HCT116 (cell line): Measurements from ENCODE around the gene TMEM135. TPM values are rescaled to one million over a fixed set of nuclear protein-coding genes. Genes with fewer than 3 reads are reported as not detected.
"Not testable (repeated sequence)": the region's sequence is repeated elsewhere in the genome, so short reads cannot be mapped to it uniquely, and the experiment has no call there.

Experiments used
- ATAC-seq: fragments of 200-7000 bp; cut with Tn5 transposase; 2 replicates; pipeline ENCODE4 v1.9.1; 2020; ENCODE audit warnings: mild to moderate bottlenecking, moderate library complexity
- BruUV-seq: library from RNA; stranded (reverse); fragments of 400-500 nt; replicated peaks from 2 replicates; lab custom pipeline; 2021; lab: Mats Ljungman, UMichigan
- CTCF ChIA-PET: fragments of 300-600 bp; sonication (Branson Sonifier 250); formaldehyde crosslinking; loops from one replicate; lab custom pipeline; 2021; ENCODE audit warnings: antibody characterized with exemption; lab: Charles Lee
- POLR2A ChIA-PET: fragments of 300-600, 350-600 bp; sonication (Branson Sonifier 250); formaldehyde crosslinking; loops from one replicate; lab custom pipeline; 2021; ENCODE audit warnings: antibody characterized with exemption; lab: Charles Lee
- RAD21 ChIA-PET, 2 experiments: fragments of 300-600 bp; sonication (Branson Sonifier 250); formaldehyde crosslinking; loops; one replicate each; lab custom pipeline; 2023; ENCODE audit warnings: low total read pairs in 2 of 2; ENCODE audit not compliant: uncharacterized antibody in 2 of 2, unreplicated experiment in 2 of 2, low non-redundant PET in 1 of 2; lab: Charles Lee
- DNase-seq: peaks from one replicate; pipeline ENCODE4 v3.0.0-alpha.2; 2010; ENCODE audit warnings: low read depth, low spot score
- H2AFZ ChIP-seq: fragments of 200-600 bp; shearing (Covaris generic), sonication (generic); 2 replicates; pipeline ENCODE4 v1.6.1; 2017; ENCODE audit warnings: low read depth, mixed run types, mixed read lengths, antibody characterized with exemption, low read length; ENCODE audit not compliant: poor library complexity, severe bottlenecking
- H3K27ac ChIP-seq: 2 replicates; pipeline ENCODE4 v1.5.1; 2012; ENCODE audit warnings: low read depth, low read length
- H3K27me3 ChIP-seq: fragments of 200-600 bp; sonication (generic); 2 replicates; pipeline ENCODE4 v1.6.1; 2016; ENCODE audit warnings: mixed run types, low read length, mixed read lengths; ENCODE audit not compliant: insufficient read depth
- H3K36me3 ChIP-seq, 2 experiments: fragments of 200-500 bp in 1 of 2; fragments of 200-600 bp in 1 of 2; sonication (Bioruptor generic) in 1 of 2; sonication (generic) in 1 of 2; 2 replicates each; pipeline versions ENCODE4 v1.5.1 to v1.6.1; 2014 to 2016; ENCODE audit warnings: low read length in 2 of 2, inconsistent platforms in 1 of 2, mixed read lengths in 1 of 2, mixed run types in 1 of 2; ENCODE audit not compliant: insufficient read depth in 2 of 2, control insufficient read depth in 1 of 2
- H3K4me1 ChIP-seq, 2 experiments: fragments of 200-600 bp in 1 of 2; sonication (generic) in 1 of 2; 2 replicates each; pipeline versions ENCODE4 v1.5.1 to v1.6.1; 2012 to 2017; ENCODE audit warnings: low read length in 2 of 2, inconsistent platforms in 1 of 2, mild to moderate bottlenecking in 1 of 2, mixed read lengths in 1 of 2, mixed run types in 1 of 2, moderate library complexity in 1 of 2; ENCODE audit not compliant: insufficient read depth in 2 of 2, control insufficient read depth in 1 of 2
- H3K4me2 ChIP-seq: fragments of 200-600 bp; sonication (generic); 2 replicates; pipeline ENCODE4 v1.6.1; 2017; ENCODE audit warnings: mixed run types, low read length, mixed read lengths
- H3K4me3 ChIP-seq, 2 experiments: fragments of 200-600 bp in 1 of 2; sonication (generic) in 1 of 2; replicated peaks in 1 of 2; 2 replicates each; pipeline ENCODE4 v1.5.1; 2011 to 2016; ENCODE audit warnings: low read length in 2 of 2, control low read depth in 1 of 2, low read depth in 1 of 2, mild to moderate bottlenecking in 1 of 2, mixed read lengths in 1 of 2, mixed run types in 1 of 2
- H3K79me2 ChIP-seq: fragments of 200-600 bp; sonication (generic); 2 replicates; pipeline ENCODE4 v1.6.1; 2017; ENCODE audit warnings: mild to moderate bottlenecking, mixed run types, low read length, moderate library complexity, mixed read lengths; ENCODE audit not compliant: insufficient read depth
- H3K9ac ChIP-seq: fragments of 200-600 bp; sonication (generic); 2 replicates; pipeline ENCODE4 v1.6.1; 2016; ENCODE audit warnings: low read length, mixed read lengths
- H3K9me2 ChIP-seq: fragments of 200-600 bp; sonication (generic), shearing (Covaris generic); 2 replicates; pipeline ENCODE4 v1.6.1; 2017; ENCODE audit warnings: mixed run types, mild to moderate bottlenecking, moderate library complexity; ENCODE audit not compliant: insufficient read depth
- H3K9me3 ChIP-seq, 2 experiments: fragments of 200-500 bp in 1 of 2; fragments of 200-600 bp in 1 of 2; sonication (Bioruptor generic) in 1 of 2; sonication (generic) in 1 of 2; 2 replicates each; pipeline ENCODE4 v1.6.1; 2014 to 2017; ENCODE audit warnings: low read length in 2 of 2, mixed read lengths in 2 of 2, inconsistent platforms in 1 of 2, low read depth in 1 of 2, mild to moderate bottlenecking in 1 of 2, mixed run types in 1 of 2, moderate library complexity in 1 of 2; ENCODE audit not compliant: control insufficient read depth in 1 of 2, insufficient read depth in 1 of 2
- H4K20me1 ChIP-seq: fragments of 200-600 bp; sonication (generic), shearing (Covaris generic); 2 replicates; pipeline ENCODE4 v1.6.1; 2017; ENCODE audit warnings: mixed run types, mild to moderate bottlenecking, moderate library complexity; ENCODE audit not compliant: insufficient read depth
- FOSL1 ChIP-seq: IDR thresholded peaks from 2 replicates; pipeline ENCODE4 v1.6.1; 2012; ENCODE audit warnings: low read depth
- SRF ChIP-seq: IDR thresholded peaks from 2 replicates; pipeline ENCODE4 v1.6.1; 2012; ENCODE audit warnings: low read depth
- intact Hi-C: fragments of 100-400 bp; cut with micrococcal nuclease; formaldehyde crosslinking; loops from 2 replicates; pipeline ENCODE4 v1.10.0; 2022
- total RNA-seq: library from RNA; stranded (reverse); gene quantifications from one replicate; pipeline ENCODE4 v1.2.1, GENCODE V29; 2021; ENCODE audit not compliant: unreplicated experiment
- TF ChIP-seq, protein P1 (sequence below): IDR thresholded peaks from 2 replicates; pipeline ENCODE4 v1.6.1; 2011; ENCODE audit warnings: mild to moderate bottlenecking, low read length, moderate library complexity; ENCODE audit not compliant: insufficient replicate concordance; ENCODE audit errors: extremely low read depth
- TF ChIP-seq, protein P2 (sequence below), 3 experiments: fragments of 200-600 bp in 1 of 3; sonication (generic) in 1 of 3; IDR thresholded peaks in 2 of 3; conservative IDR thresholded peaks in 1 of 3; 2 replicates each; pipeline ENCODE4 v1.5.1; 2012 to 2017; ENCODE audit warnings: low read depth in 2 of 3, low read length in 2 of 3, antibody characterized with exemption in 1 of 3, borderline replicate concordance in 1 of 3, control low read depth in 1 of 3, mild to moderate bottlenecking in 1 of 3, mixed read lengths in 1 of 3, mixed run types in 1 of 3, moderate library complexity in 1 of 3; ENCODE audit not compliant: insufficient read depth in 1 of 3

The TMEM135 gene
- total RNA-seq, 1 experiment from 2014 or later: 50.6 TPM

DNA sequence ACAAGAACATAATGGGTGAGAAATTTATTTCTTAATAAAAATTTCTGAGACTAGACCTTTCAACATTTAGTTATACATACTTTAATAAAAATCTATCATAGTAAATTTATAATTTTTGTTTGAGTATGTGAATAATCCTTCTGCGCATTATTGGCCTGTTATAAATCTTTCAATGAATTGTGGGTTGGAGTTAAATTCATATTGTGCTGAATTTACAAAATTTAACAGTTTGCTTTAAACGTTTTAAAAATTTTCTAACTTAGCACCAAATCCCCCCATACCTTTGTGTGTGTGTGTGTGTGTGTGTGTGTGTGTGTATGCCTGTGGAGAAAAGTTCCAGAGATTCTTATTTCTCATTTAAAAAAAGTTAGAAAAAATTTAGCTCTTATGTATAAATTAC lies 111.0 kb downstream of the TMEM135 start (continued):
- TF ChIP-seq, protein P1, sequence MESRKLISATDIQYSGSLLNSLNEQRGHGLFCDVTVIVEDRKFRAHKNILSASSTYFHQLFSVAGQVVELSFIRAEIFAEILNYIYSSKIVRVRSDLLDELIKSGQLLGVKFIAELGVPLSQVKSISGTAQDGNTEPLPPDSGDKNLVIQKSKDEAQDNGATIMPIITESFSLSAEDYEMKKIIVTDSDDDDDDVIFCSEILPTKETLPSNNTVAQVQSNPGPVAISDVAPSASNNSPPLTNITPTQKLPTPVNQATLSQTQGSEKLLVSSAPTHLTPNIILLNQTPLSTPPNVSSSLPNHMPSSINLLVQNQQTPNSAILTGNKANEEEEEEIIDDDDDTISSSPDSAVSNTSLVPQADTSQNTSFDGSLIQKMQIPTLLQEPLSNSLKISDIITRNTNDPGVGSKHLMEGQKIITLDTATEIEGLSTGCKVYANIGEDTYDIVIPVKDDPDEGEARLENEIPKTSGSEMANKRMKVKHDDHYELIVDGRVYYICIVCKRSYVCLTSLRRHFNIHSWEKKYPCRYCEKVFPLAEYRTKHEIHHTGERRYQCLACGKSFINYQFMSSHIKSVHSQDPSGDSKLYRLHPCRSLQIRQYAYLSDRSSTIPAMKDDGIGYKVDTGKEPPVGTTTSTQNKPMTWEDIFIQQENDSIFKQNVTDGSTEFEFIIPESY: no peak
- no peak for TF ChIP-seq FOSL1

DNA sequence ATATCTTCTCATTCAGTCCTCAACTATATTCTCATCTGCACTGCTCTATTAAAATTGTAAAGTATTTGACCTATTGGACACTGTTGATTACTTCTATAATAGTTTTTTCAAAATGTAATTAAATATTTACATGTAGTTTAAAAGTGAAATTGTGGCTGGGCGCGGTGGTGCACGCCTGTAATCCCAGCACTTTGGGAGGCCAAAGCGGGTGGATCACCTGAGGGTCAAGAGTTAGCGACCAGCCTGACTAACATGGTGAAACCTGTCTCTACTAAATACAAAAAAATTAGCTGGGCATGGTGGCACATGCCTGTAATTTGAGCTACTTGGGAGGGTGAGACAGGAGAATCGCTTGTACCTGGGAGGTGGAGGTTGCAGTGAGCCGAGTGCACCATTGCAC lies 112.0 kb downstream of the TMEM135 start:
- ATAC-seq, H3K4me1 ChIP-seq, H3K27me3 ChIP-seq, CTCF ChIA-PET, DNase-seq, H3K9me2 ChIP-seq, H3K4me3 ChIP-seq, H3K27ac ChIP-seq, H3K4me2 ChIP-seq, H3K9ac ChIP-seq, POLR2A ChIA-PET, H3K36me3 ChIP-seq, H2AFZ ChIP-seq, intact Hi-C loops, BruUV-seq, H4K20me1 ChIP-seq, H3K9me3 ChIP-seq, RAD21 ChIA-PET: not testable (repeated sequence)
- peaks cover 14% of the 10 kb centered on the region; the same call in 1 of the 2 replicates for H3K79me2 ChIP-seq

DNA sequence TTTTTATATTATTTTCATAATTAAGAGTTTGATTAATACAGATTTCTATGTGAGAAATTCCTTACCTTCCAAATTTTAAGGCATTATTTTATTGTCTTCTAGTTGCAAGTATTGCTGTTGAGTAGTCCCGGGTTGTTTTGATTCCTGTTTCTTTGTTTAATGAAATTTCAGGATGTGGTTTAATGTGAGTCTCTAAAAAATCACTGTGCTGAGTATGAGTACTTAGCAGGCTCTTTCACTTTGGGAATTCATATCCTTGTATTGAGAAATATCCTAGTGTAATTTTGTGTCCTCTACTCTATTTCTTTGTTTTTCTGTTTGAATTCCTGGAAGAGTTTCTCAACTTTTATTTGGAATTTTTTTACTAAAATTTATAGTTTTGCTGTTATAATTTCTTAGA lies 113.2 kb downstream of the TMEM135 start:
- no peak for TF ChIP-seq SRF
- TF ChIP-seq, protein P2, sequence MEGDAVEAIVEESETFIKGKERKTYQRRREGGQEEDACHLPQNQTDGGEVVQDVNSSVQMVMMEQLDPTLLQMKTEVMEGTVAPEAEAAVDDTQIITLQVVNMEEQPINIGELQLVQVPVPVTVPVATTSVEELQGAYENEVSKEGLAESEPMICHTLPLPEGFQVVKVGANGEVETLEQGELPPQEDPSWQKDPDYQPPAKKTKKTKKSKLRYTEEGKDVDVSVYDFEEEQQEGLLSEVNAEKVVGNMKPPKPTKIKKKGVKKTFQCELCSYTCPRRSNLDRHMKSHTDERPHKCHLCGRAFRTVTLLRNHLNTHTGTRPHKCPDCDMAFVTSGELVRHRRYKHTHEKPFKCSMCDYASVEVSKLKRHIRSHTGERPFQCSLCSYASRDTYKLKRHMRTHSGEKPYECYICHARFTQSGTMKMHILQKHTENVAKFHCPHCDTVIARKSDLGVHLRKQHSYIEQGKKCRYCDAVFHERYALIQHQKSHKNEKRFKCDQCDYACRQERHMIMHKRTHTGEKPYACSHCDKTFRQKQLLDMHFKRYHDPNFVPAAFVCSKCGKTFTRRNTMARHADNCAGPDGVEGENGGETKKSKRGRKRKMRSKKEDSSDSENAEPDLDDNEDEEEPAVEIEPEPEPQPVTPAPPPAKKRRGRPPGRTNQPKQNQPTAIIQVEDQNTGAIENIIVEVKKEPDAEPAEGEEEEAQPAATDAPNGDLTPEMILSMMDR (IDR thresholded peaks at IDR 0.05 in 2 of 3, conservative IDR thresholded peaks at IDR 0.05 in 1 of 3; ENCODE audit: borderline replicate concordance in 1 of 3, insufficient read depth in 1 of 3, low read depth in 2 of 3, low read length in 2 of 3): no peak
- H3K27me3 ChIP-seq: no peaks in the 10 kb centered on the region
- H3K4me1 ChIP-seq: no peaks in the 10 kb centered on the region
- H3K9me3 ChIP-seq: no peaks in the 10 kb centered on the region
- DNase-seq: no peak
- RAD21 ChIA-PET: no interaction called here
- intact Hi-C loops: no loop called here
- no peak overlapping the region for H2AFZ ChIP-seq
- BruUV-seq: no TSS peak
- POLR2A ChIA-PET: no interaction called here
- no peak overlapping the region for H3K9ac ChIP-seq
- no peaks in the 10 kb centered on the region for H4K20me1 ChIP-seq
- H3K27ac ChIP-seq: no peak overlapping the region
- no peak overlapping the region for H3K4me3 ChIP-seq
- peaks cover 9% of the 10 kb centered on the region; the same call in 1 of the 2 replicates for H3K79me2 ChIP-seq
- H3K9me2 ChIP-seq: no peaks in the 10 kb centered on the region
- CTCF ChIA-PET: no interaction called here
- ATAC-seq: no peak
- no peaks in the 10 kb centered on the region for H3K36me3 ChIP-seq
- no peak overlapping the region for H3K4me2 ChIP-seq
